K562 (cell line): ENCODE data around the gene CLIP2. TPM values are rescaled to one million over a fixed set of nuclear protein-coding genes. Genes with fewer than 3 reads are reported as not detected.
A peak's percentile ranks its signal among the peaks of the same experiment; 100 is the strongest.

Source experiments
- ATAC-seq: fragments of 200-7000 bp; cut with Tn5 transposase; 3 replicates; pipeline ENCODE4 v1.9.1; 2020; ENCODE audit warnings: moderate library complexity
- BruUV-seq: library from RNA; stranded (reverse); fragments of 400-500 nt; replicated peaks from 2 replicates; lab custom pipeline; 2021; lab: Mats Ljungman, UMichigan
- CTCF ChIA-PET: fragments of 300-600 bp; formaldehyde crosslinking; extraction: SDS; loops from one replicate; lab custom pipeline; 2021; ENCODE audit warnings: low intra/inter-chr PET ratio; lab: Yijun Ruan, JAX
- POLR2A ChIA-PET: fragments of 300-600, 350-650 bp; sonication (Branson Sonifier 250); formaldehyde crosslinking; extraction: SDS; loops from one replicate; lab custom pipeline; 2021; ENCODE audit warnings: antibody characterized with exemption, inconsistent platforms; lab: Yijun Ruan, JAX
- DNase-seq, 4 experiments: peaks; one replicate each; pipeline versions ENCODE4 v3.0.0 to v3.0.0-alpha.2; 2011 to 2018; ENCODE audit warnings: low spot score in 3 of 4, mixed read lengths in 3 of 4; ENCODE audit errors: extremely low read depth in 1 of 4
- FAIRE-seq: peaks from 2 replicates; lab custom pipeline; 2011; peaks lifted over from hg19 to GRCh38; lab: Jason Lieb, UNC
- H2AFZ ChIP-seq: 2 replicates; pipeline ENCODE4 v1.6.0; 2011; ENCODE audit warnings: low read depth, low read length, control low read depth, inconsistent platforms
- H3K27ac ChIP-seq: fragments of 200-600 bp; 3 replicates; pipeline ENCODE4 v1.8.0; 2011; ENCODE audit warnings: low read depth, mild to moderate bottlenecking, control low read depth, inconsistent platforms, low read length, moderate library complexity, mixed read lengths; ENCODE audit errors: extremely low read depth
- H3K27me3 ChIP-seq, 2 experiments: fragments of 300-600 bp in 1 of 2; 2 replicates in 1 of 2; 3 replicates in 1 of 2; pipeline versions ENCODE4 v1.6.0 to v1.8.0; 2011; ENCODE audit warnings: inconsistent platforms in 2 of 2, low read length in 2 of 2, mild to moderate bottlenecking in 1 of 2, mixed read lengths in 1 of 2, moderate library complexity in 1 of 2; ENCODE audit not compliant: control insufficient read depth in 2 of 2, insufficient read depth in 2 of 2
- H3K36me3 ChIP-seq: fragments of 300-600 bp; 3 replicates; pipeline ENCODE4 v1.8.0; 2011; ENCODE audit warnings: mild to moderate bottlenecking, low read length, inconsistent platforms; ENCODE audit not compliant: control insufficient read depth, insufficient read depth
- H3K4me1 ChIP-seq, 2 experiments: fragments of 200-600 bp in 1 of 2; replicated peaks in 1 of 2; 2 replicates in 1 of 2; 3 replicates in 1 of 2; pipeline versions ENCODE4 v1.5.1 to v1.8.0; 2011; ENCODE audit warnings: inconsistent platforms in 2 of 2, low read length in 2 of 2, mild to moderate bottlenecking in 1 of 2, mixed read lengths in 1 of 2, moderate library complexity in 1 of 2; ENCODE audit not compliant: control insufficient read depth in 2 of 2, insufficient read depth in 2 of 2
- H3K4me2 ChIP-seq: 2 replicates; pipeline ENCODE4 v1.6.1; 2011; ENCODE audit warnings: low read length, control low read depth, inconsistent platforms, mixed read lengths; ENCODE audit not compliant: insufficient read depth
- H3K4me3 ChIP-seq: fragments of 200-600 bp; sonication (generic), shearing (Covaris generic); 2 replicates; pipeline ENCODE4 v1.5.1; 2016; ENCODE audit warnings: control low read depth, inconsistent platforms
- H3K79me2 ChIP-seq: fragments of 200-600 bp; 3 replicates; pipeline ENCODE4 v1.8.0; 2011; ENCODE audit warnings: low read length, inconsistent platforms; ENCODE audit not compliant: control insufficient read depth, insufficient read depth
- H3K9ac ChIP-seq, 2 experiments: 2 replicates each; pipeline versions ENCODE4 v1.6.0 to v1.6.1; 2011; ENCODE audit warnings: low read depth in 2 of 2, low read length in 2 of 2, control low read depth in 1 of 2, inconsistent platforms in 1 of 2, mild to moderate bottlenecking in 1 of 2, mixed read lengths in 1 of 2; ENCODE audit not compliant: insufficient read depth in 1 of 2
- H3K9me1 ChIP-seq: one replicate; pipeline ENCODE4 v1.6.0; 2011; ENCODE audit warnings: inconsistent platforms, mild to moderate bottlenecking, low read length, moderate library complexity; ENCODE audit not compliant: control insufficient read depth, insufficient read depth
- H3K9me3 ChIP-seq: replicated peaks from 2 replicates; pipeline ENCODE4 v1.5.1; 2011; ENCODE audit warnings: low read depth, low read length, inconsistent platforms; ENCODE audit not compliant: control insufficient read depth, insufficient read depth
- H4K20me1 ChIP-seq: replicated peaks from 2 replicates; pipeline ENCODE4 v1.6.1; 2011; ENCODE audit warnings: low read length, inconsistent platforms, mixed read lengths; ENCODE audit not compliant: control insufficient read depth, insufficient read depth
- CREBBP ChIP-seq: IDR thresholded peaks from one replicate; pipeline ENCODE4 v1.6.1; 2012; ENCODE audit warnings: low read depth, mild to moderate bottlenecking, control low read depth, inconsistent platforms, low read length
- DACH1 ChIP-seq: fragments of 450-650 bp; IDR thresholded peaks from 2 replicates; pipeline ENCODE4 v1.6.1; 2018; ENCODE audit not compliant: partially characterized antibody
- FOSL1 ChIP-seq: fragments of 200-800 bp; sonication (Bioruptor generic); conservative IDR thresholded peaks from 2 replicates; pipeline ENCODE4 v1.6.1; 2016; ENCODE audit warnings: missing genetic modification characterization, missing compliant biosample characterization
- MIER1 ChIP-seq: fragments of 450-650 bp; IDR thresholded peaks from 2 replicates; pipeline ENCODE4 v1.6.1; 2016; ENCODE audit warnings: antibody characterized with exemption, mild to moderate bottlenecking, low read depth
- PRPF4 ChIP-seq: fragments of 200-400 bp; formaldehyde crosslinking; IDR thresholded peaks from one replicate; pipeline ENCODE4 v1.6.1; 2017; ENCODE audit warnings: low read length, low read depth, mild to moderate bottlenecking; ENCODE audit not compliant: insufficient read depth, poor library complexity, severe bottlenecking
- PTRF ChIP-seq: fragments of 450-650 bp; IDR thresholded peaks from 2 replicates; pipeline ENCODE4 v1.6.1; 2016; ENCODE audit warnings: mild to moderate bottlenecking, missing genetic modification characterization, missing compliant biosample characterization
- TAF1 ChIP-seq: IDR thresholded peaks from 2 replicates; pipeline ENCODE4 v1.6.1; 2011; ENCODE audit warnings: mild to moderate bottlenecking, low read length, moderate library complexity; ENCODE audit not compliant: insufficient read depth, control insufficient read depth, severe bottlenecking; ENCODE audit errors: extremely low read depth
- ZNF121 ChIP-seq: sonication (generic); formaldehyde crosslinking; conservative IDR thresholded peaks from 2 replicates; pipeline ENCODE4 v1.8.0; 2022; ENCODE audit warnings: missing genetic modification reagents
- ZNF239 ChIP-seq: fragments of 250-450 bp; sonication (Bioruptor Pico); IDR thresholded peaks from 2 replicates; pipeline ENCODE4 v1.4.0; 2020; ENCODE audit warnings: mild to moderate bottlenecking
- WGBS: fragments of 100-300 bp; shearing (Covaris generic); methylation state at CpG from one replicate; pipeline ENCODE4 v1.1.6; 2016; ENCODE audit warnings: low coverage, mixed read lengths; ENCODE audit not compliant: insufficient coverage; ENCODE audit errors: missing lambda C conversion rate; 5-methylcytosine and 5-hydroxymethylcytosine counted together
- in situ Hi-C: fragments of 300-500 bp; cut with MboI; formaldehyde crosslinking; loops from 4 replicates; pipeline ENCODE4 v1.15.0; 2018; ENCODE audit warnings: inconsistent platforms, mixed read lengths
- intact Hi-C: fragments of 100-400 bp; cut with micrococcal nuclease; formaldehyde crosslinking; loops from 2 replicates; pipeline ENCODE4 v1.14.2; 2022
- polyA plus RNA-seq, 8 experiments: library from polyadenylated mRNA; depleted of rRNA in 4 of 8; stranded (reverse) in 5 of 8; unstranded in 3 of 8; fragments of >200 nt; fragmentation: Nextera tagmentation in 2 of 8; fragmentation: Illumina TruSeq in 1 of 8; extraction: Ambion mirVana in 2 of 8; extraction: Trizol in 1 of 8; gene quantifications; 2 replicates each; pipeline versions ENCODE4 v1.2.1 to v1.2.3, GENCODE V29; 2011 to 2014; ENCODE audit warnings: inconsistent platforms in 1 of 8, missing spikeins in 1 of 8
- total RNA-seq, 7 experiments: library from RNA; depleted of rRNA in 6 of 7; stranded (reverse); fragments of >200 nt in 6 of 7; fragmentation: Illumina TruSeq in 2 of 7; extraction: Trizol in 2 of 7; gene quantifications; 2 replicates each; pipeline versions ENCODE4 v1.2.1 to v1.2.3, GENCODE V29; 2011 to 2021; ENCODE audit warnings: low replicate concordance in 1 of 7

CLIP2 gene
- total and polyA plus RNA-seq, 9 of the 15 experiments (the other 6 are each of a cell fraction or from before 2014, with no cell fraction given): 0.07 to 5.4 (median 2.1) TPM

DNA sequence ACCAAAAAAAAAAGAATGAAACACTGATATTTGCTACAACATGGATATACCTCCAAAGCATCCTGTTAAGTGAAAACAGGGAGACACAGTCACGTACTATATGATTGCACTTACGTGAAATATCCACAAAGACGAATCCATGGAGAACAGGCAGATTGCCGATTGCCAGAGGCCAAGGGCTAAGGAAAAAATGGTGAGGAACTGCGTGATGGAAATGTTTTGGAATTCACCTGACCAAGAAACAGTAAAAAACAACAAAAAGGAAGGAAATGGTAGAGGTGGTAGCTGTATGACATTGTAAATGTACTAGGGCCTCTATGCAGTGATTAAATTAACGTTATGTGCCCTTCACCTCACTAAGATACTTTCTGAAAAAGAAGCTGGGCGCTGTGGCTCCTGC, 120.4 kb downstream of the CLIP2 start:
- Histone ChIP-seq H3K27me3 (peaks cover 0 to 15% of the 10 kb centered on the region in 2 experiments; a peak in 2 of 5 replicates), H2AFZ (no peak overlapping the region), H4K20me1 (no peaks in the 10 kb centered on the region), H3K36me3 (no peaks in the 10 kb centered on the region), H3K4me1 (peaks cover 8 to 16% of the 10 kb centered on the region in 2 experiments), H3K27ac (no peak overlapping the region), H3K4me3 (no peak overlapping the region), H3K4me2 (no peak overlapping the region), H3K9me1 (no peaks in the 10 kb centered on the region), H3K9me3 (no peaks in the 10 kb centered on the region), H3K9ac (no peak overlapping the region), H3K79me2 (no peaks in the 10 kb centered on the region)
- CTCF ChIA-PET: no interaction called here
- TF ChIP-seq MIER1 (no peak), PRPF4 (no peak), PTRF (tag) (no peak), DACH1 (no peak), ZNF239 (CRISPR knock-in tag) (no peak)
- intact Hi-C loops (no loop called here), in situ Hi-C loops (loop anchor here (10.0 to 25.0 kb wide), 2 partner anchors 465 to 628 kb away; no protein-coding TSS in a partner anchor)
- WGBS: 21% methylated on average over 7 of the region's 7 CpGs
- no peak for DNase-seq
- no peak for ATAC-seq
- no peak for FAIRE-seq
- POLR2A ChIA-PET: interaction anchor here (0.6 to 0.7 kb wide), 3 partner anchors 115 to 363 kb away, joined by 3 read pairs; no protein-coding TSS in a partner anchor
- no TSS peak for BruUV-seq

DNA sequence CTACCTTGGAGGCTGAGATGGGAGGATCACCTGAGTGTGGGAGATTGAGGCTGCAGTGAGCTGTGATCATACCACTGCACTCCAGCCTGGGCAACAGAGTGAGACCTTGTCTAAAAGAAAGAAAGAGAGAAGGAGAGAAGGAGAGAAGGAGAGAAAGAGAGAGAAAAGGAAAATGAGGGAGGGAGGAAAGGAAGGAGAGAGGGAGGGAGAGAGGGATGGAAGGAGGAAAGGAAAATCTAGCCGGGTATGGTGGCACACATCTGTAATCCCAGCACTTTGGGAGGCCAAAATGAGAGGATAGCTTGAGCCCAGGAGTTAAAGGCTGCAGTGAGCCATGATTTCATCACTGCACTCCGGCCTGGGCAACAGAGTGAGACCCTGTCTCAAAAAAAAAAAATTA, 121.6 kb downstream of the CLIP2 start:
- POLR2A ChIA-PET: interaction anchor here (0.7 kb wide), 1 partner anchor 140 kb away, joined by 3 read pairs; no protein-coding TSS in a partner anchor
- TF ChIP-seq CREBBP (no peak), ZNF121 (CRISPR knock-in tag) (peak; percentile 43; the same call in 1 of the 2 replicates), FOSL1 (no peak), TAF1 (no peak)

More for the DNA sequence above, 121.6 kb downstream of the CLIP2 start:
- in situ Hi-C loops (loop anchor here (25.0 kb wide), 1 partner anchor 627 kb away; no protein-coding TSS in a partner anchor), intact Hi-C loops (no loop called here)
- H3K27me3 ChIP-seq: peaks cover 0 to 6% of the 10 kb centered on the region in 2 experiments; a peak in 1 of 5 replicates
- H3K9ac ChIP-seq: no peak overlapping the region
- H3K27ac ChIP-seq: no peak overlapping the region
- WGBS: 5% methylated on average over 2 of the region's 2 CpGs
- H3K79me2 ChIP-seq: no peaks in the 10 kb centered on the region
- no peaks in the 10 kb centered on the region for H3K9me3 ChIP-seq
- H3K4me1 ChIP-seq: peaks cover 4% of the 10 kb centered on the region in 2 experiments
- no peaks in the 10 kb centered on the region for H4K20me1 ChIP-seq
- CTCF ChIA-PET: no interaction called here
- no peaks in the 10 kb centered on the region for H3K36me3 ChIP-seq
- no peaks in the 10 kb centered on the region for H3K9me1 ChIP-seq
- H2AFZ ChIP-seq: no peak overlapping the region
- H3K4me3 ChIP-seq: no peak overlapping the region
- DNase-seq (no peak), ATAC-seq (no peak), FAIRE-seq (no peak)
- BruUV-seq: no TSS peak
- no peak overlapping the region for H3K4me2 ChIP-seq
